Germinal center (tissue), 1 donor: Measurements from ENCODE around the gene IL11.

Experiments
- DNase-seq: peaks from one replicate; pipeline ENCODE4 v3.0.0; 2012; ENCODE audit warnings: mixed read lengths, low spot score

The IL11 gene

GRCh38 chr19:55324662-55325061 lies 45.6 kb downstream of the IL11 start:
- no peak for DNase-seq

- no peak for DNase-seq
These were observed 47.9 kb downstream of the IL11 start for GRCh38 chr19:55322204-55322885.

GRCh38 chr19:55321466-55322137 lies 48.7 kb downstream of the IL11 start:
- no peak for DNase-seq

- no peak for DNase-seq
These were observed 49.3 kb downstream of the IL11 start for GRCh38 chr19:55320844-55321419.

- DNase-seq, result no peak
These were observed 50.5 kb downstream of the IL11 start for GRCh38 chr19:55319785-55320184.

GRCh38 chr19:55316646-55317045 lies 53.6 kb downstream of the IL11 start:
- DNase-seq, result no peak

GRCh38 chr19:55315956-55316525 lies 54.2 kb downstream of the IL11 start:
- DNase-seq, result no peak

GRCh38 chr19:55314396-55314795 lies 55.9 kb downstream of the IL11 start:
- DNase-seq, result no peak
